ENCODE measurements around the gene LYST. TPM values are rescaled to one million over a fixed set of nuclear protein-coding genes. Genes with fewer than 3 reads are reported as not detected.

The LYST gene
- polyA plus RNA-seq, 1 donor from 2014 or later = 23.4 TPM

DNA sequence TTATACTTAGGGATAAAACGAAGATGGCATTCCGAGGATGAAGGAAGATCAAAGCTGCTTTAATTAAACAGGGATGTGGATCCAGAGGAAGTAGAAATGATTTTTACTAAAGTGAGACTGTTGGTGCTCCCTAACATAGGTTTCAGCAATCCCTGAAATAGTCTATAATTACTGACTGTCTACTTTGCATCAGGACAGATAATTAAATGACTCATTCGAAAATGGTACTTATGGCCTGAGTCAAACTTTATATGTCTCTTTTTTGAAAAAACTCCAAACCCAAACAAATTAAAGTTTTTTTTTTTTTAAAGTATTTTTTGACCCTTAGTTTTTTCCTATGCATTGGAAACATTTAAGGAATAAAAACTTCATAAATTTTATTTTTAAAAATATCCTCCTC is 90.3 kb downstream of the LYST start:
- Histone ChIP-seq H3K79me2 (replicated peaks; ENCODE audit: insufficient read depth, low read length) (no peaks in the 10 kb centered on the region), H3K4me2 (ENCODE audit: low read length) (no peak overlapping the region), H3K27me3 (ENCODE audit: insufficient read depth, low read depth, low read length) (no peaks in the 10 kb centered on the region), H3K9me3 (ENCODE audit: low read length) (no peaks in the 10 kb centered on the region), H4K20me1 (ENCODE audit: insufficient read depth) (no peaks in the 10 kb centered on the region), H3K36me3 (ENCODE audit: insufficient read depth, low read length) (peaks cover 4% of the 10 kb centered on the region), H3K27ac (ENCODE audit: low read length) (no peak overlapping the region), H3F3A (ENCODE audit: insufficient read depth, low read length, poor library complexity, severe bottlenecking) (no peaks in the 10 kb centered on the region), H2AFZ (ENCODE audit: low read depth, low read length) (no peak overlapping the region), H3K9me2 (ENCODE audit: insufficient read depth, low read length) (no peaks in the 10 kb centered on the region), H3K9ac (ENCODE audit: low read length) (no peak overlapping the region), H3K4me3 (ENCODE audit: low read length) (no peak overlapping the region)
- TF ChIP-seq TAF1 (IDR thresholded peaks at IDR 0.05; ENCODE audit: low read depth) (no peak), CTCF (IDR thresholded peaks at IDR 0.05; ENCODE audit: poor library complexity, severe bottlenecking) (no peak), POLR2AphosphoS5 (IDR thresholded peaks at IDR 0.05) (no peak), RAD21 (conservative IDR thresholded peaks at IDR 0.05) (no peak), REST (IDR thresholded peaks at IDR 0.05; ENCODE audit: borderline replicate concordance) (no peak), SMC3 (conservative IDR thresholded peaks at IDR 0.05; ENCODE audit: poor library complexity) (no peak)

DNA sequence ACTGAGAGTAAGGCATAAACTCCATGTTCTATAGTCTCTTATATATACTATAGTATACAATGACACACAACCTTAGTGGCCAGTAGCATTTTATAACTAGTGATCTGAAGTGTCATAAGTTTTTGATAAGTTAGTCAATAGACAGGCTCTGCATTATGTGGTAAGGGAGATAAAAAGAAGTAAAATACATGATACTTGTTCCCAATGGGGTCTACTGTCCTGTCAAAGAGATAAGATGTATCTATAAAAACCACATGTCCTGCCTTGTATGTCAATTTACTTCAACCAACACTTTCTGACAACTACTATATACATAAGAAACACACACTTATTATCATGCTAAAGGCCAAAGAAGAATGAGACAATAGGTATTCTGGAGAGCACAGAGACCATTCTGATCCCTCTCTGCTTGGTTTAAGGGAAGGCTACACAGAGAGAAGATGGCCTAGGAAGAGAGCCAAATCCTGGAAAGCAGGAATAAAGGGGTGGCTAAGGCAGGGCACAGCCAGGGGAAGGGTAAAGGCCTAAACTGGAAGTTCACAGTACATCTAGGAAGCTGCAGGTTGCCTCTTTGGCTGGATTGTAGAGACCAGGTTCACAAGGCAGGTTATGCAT is 91.4 kb downstream of the LYST start:
- Histone ChIP-seq H3F3A (ENCODE audit: insufficient read depth, low read length, poor library complexity, severe bottlenecking) (no peaks in the 10 kb centered on the region), H3K9me2 (ENCODE audit: insufficient read depth, low read length) (no peaks in the 10 kb centered on the region), H3K27ac (ENCODE audit: low read length) (no peak overlapping the region), H3K9ac (ENCODE audit: low read length) (no peak overlapping the region), H3K27me3 (ENCODE audit: insufficient read depth, low read depth, low read length) (no peaks in the 10 kb centered on the region), H3K79me2 (replicated peaks; ENCODE audit: insufficient read depth, low read length) (no peaks in the 10 kb centered on the region), H3K4me2 (ENCODE audit: low read length) (no peak overlapping the region), H3K36me3 (ENCODE audit: insufficient read depth, low read length) (peaks cover 4% of the 10 kb centered on the region), H2AFZ (ENCODE audit: low read depth, low read length) (no peak overlapping the region), H3K4me3 (ENCODE audit: low read length) (no peak overlapping the region), H4K20me1 (ENCODE audit: insufficient read depth) (no peaks in the 10 kb centered on the region), H3K9me3 (ENCODE audit: low read length) (no peaks in the 10 kb centered on the region)
- TF ChIP-seq TAF1 (IDR thresholded peaks at IDR 0.05; ENCODE audit: low read depth) (no peak), EP300 (conservative IDR thresholded peaks at IDR 0.05; ENCODE audit: poor library complexity, severe bottlenecking) (no peak), POLR2AphosphoS5 (IDR thresholded peaks at IDR 0.05) (no peak), EZH2 (IDR thresholded peaks at IDR 0.05; ENCODE audit: borderline replicate concordance, insufficient read depth, low read length, poor library complexity, severe bottlenecking) (no peak), SMC3 (conservative IDR thresholded peaks at IDR 0.05; ENCODE audit: poor library complexity) (no peak), MXI1 (conservative IDR thresholded peaks at IDR 0.05; ENCODE audit: poor library complexity, severe bottlenecking) (no peak), RAD21 (conservative IDR thresholded peaks at IDR 0.05) (no peak), REST (IDR thresholded peaks at IDR 0.05; ENCODE audit: borderline replicate concordance) (no peak), CTCF (IDR thresholded peaks at IDR 0.05; ENCODE audit: poor library complexity, severe bottlenecking) (no peak)

All from neural cell (in vitro differentiated cells).